A673 (cell line): Measurements from ENCODE around the gene PRKG1. TPM values are rescaled to one million over a fixed set of nuclear protein-coding genes. Genes with fewer than 3 reads are reported as not detected.

Experiments
- BruUV-seq: library from RNA; stranded (reverse); fragments of 400-500 nt; replicated peaks from 2 replicates; lab custom pipeline; 2021; lab: Mats Ljungman, UMichigan
- CTCF ChIA-PET: fragments of 300-600 bp; sonication (Branson Sonifier 250); formaldehyde crosslinking; loops from one replicate; lab custom pipeline; 2022; ENCODE audit warnings: antibody characterized with exemption; lab: Charles Lee
- POLR2A ChIA-PET: fragments of 300-600 bp; sonication (Branson Sonifier 250); formaldehyde crosslinking; loops from one replicate; lab custom pipeline; 2022; ENCODE audit warnings: antibody characterized with exemption; ENCODE audit not compliant: low non-redundant PET; lab: Charles Lee
- DNase-seq: peaks from one replicate; pipeline ENCODE4 v3.0.0-alpha.2; 2015; ENCODE audit warnings: low spot score
- H3K27ac ChIP-seq: fragments of 200-600 bp; sonication (generic); 2 replicates; pipeline ENCODE4 v1.5.1; 2016; ENCODE audit warnings: mixed run types, low read depth, mild to moderate bottlenecking, mixed read lengths, antibody characterized with exemption, low read length; ENCODE audit not compliant: poor library complexity, severe bottlenecking
- H3K27me3 ChIP-seq: fragments of 200-600 bp; sonication (generic); replicated peaks from 2 replicates; pipeline ENCODE4 v1.6.1; 2017; ENCODE audit warnings: mixed run types, low read depth, mild to moderate bottlenecking, mixed read lengths, antibody characterized with exemption, low read length; ENCODE audit not compliant: insufficient read depth, poor library complexity
- H3K36me3 ChIP-seq: fragments of 200-600 bp; sonication (generic); 2 replicates; pipeline ENCODE4 v1.6.1; 2016; ENCODE audit warnings: mixed run types, mild to moderate bottlenecking, mixed read lengths, antibody characterized with exemption, low read length; ENCODE audit not compliant: insufficient read depth, poor library complexity, severe bottlenecking
- H3K4me1 ChIP-seq: fragments of 200-600 bp; sonication (generic); 2 replicates; pipeline ENCODE4 v1.6.1; 2017; ENCODE audit warnings: mixed run types, mild to moderate bottlenecking, mixed read lengths, antibody characterized with exemption, low read length; ENCODE audit not compliant: insufficient read depth, poor library complexity, severe bottlenecking
- H3K4me3 ChIP-seq: fragments of 200-600 bp; sonication (generic); 2 replicates; pipeline ENCODE4 v1.5.1; 2016; ENCODE audit warnings: low read depth, mixed run types, mild to moderate bottlenecking, mixed read lengths, low read length; ENCODE audit not compliant: poor library complexity, severe bottlenecking
- H3K9me3 ChIP-seq: fragments of 200-600 bp; sonication (generic); 2 replicates; pipeline ENCODE4 v1.6.1; 2016; ENCODE audit warnings: mixed run types, low read depth, mild to moderate bottlenecking, mixed read lengths, antibody characterized with exemption, low read length; ENCODE audit not compliant: poor library complexity, severe bottlenecking
- EZH2 ChIP-seq: fragments of 200-600 bp; sonication (generic); IDR thresholded peaks from 2 replicates; pipeline ENCODE4 v1.6.1; 2017; ENCODE audit warnings: borderline replicate concordance, low read depth, mild to moderate bottlenecking, mixed read lengths, antibody characterized with exemption, low read length; ENCODE audit not compliant: poor library complexity, severe bottlenecking
- intact Hi-C: fragments of 100-400 bp; cut with micrococcal nuclease; formaldehyde crosslinking; loops from one replicate; pipeline ENCODE4 v1.10.0; 2022; ENCODE audit not compliant: unreplicated experiment
- total RNA-seq: library from RNA; stranded (reverse); gene quantifications from 2 replicates; pipeline ENCODE4 v1.2.3, GENCODE V29; 2021
- TF ChIP-seq, protein P1 (sequence below): fragments of 300-800, 200-600 bp; sonication (generic); conservative IDR thresholded peaks from 2 replicates; pipeline ENCODE4 v1.5.1; 2017; ENCODE audit warnings: low read depth, mild to moderate bottlenecking, antibody characterized with exemption, low read length, moderate library complexity, mixed read lengths

The PRKG1 gene
- total RNA-seq, 1 experiment from 2014 or later = 0.58 TPM

DNA sequence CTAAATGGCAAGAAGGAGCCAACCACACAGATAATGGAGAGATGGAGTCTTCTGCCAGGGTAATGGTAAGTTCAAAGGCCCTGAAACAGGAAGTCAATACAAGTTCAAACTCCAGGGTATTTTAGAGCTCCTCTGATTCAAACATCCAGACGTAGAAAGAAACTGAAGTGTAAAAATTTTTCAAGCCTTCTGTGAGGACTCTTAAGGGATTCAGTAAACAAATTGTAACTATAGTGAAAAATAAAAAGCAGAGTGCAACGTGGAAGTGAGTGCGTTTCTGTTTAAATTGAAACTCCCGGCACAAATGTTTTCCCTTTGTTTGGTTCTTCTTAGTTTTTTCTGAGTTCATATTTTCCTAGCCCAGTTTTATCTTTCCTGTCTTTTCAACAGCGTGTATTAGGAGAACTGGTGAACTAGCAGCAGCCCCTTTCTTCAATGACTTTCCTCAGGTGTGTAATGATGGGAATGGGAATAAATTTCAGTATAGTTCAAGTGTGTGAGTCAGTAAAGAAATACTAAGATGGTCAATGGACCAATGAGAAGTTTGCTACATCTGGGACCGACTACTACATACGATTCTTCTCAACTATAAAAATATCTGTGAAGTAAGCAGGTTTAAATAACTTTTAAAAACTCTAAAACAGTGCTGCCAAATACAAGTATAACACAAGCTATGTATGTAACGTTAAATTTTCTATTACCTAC is 326.3 kb downstream of the PRKG1 start:
- Histone ChIP-seq H3K4me1 (no peaks in the 10 kb centered on the region), H3K36me3 (no peaks in the 10 kb centered on the region), H3K9me3 (no peaks in the 10 kb centered on the region), H3K27ac (no peak overlapping the region), H3K4me3 (no peak overlapping the region), H3K27me3 (no peaks in the 10 kb centered on the region)
- ChIA-PET POLR2A (no interaction called here), CTCF (no interaction called here)
- intact Hi-C loops = no loop called here
- DNase-seq = no peak
- TF ChIP-seq, protein P1, sequence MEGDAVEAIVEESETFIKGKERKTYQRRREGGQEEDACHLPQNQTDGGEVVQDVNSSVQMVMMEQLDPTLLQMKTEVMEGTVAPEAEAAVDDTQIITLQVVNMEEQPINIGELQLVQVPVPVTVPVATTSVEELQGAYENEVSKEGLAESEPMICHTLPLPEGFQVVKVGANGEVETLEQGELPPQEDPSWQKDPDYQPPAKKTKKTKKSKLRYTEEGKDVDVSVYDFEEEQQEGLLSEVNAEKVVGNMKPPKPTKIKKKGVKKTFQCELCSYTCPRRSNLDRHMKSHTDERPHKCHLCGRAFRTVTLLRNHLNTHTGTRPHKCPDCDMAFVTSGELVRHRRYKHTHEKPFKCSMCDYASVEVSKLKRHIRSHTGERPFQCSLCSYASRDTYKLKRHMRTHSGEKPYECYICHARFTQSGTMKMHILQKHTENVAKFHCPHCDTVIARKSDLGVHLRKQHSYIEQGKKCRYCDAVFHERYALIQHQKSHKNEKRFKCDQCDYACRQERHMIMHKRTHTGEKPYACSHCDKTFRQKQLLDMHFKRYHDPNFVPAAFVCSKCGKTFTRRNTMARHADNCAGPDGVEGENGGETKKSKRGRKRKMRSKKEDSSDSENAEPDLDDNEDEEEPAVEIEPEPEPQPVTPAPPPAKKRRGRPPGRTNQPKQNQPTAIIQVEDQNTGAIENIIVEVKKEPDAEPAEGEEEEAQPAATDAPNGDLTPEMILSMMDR = no peak
- no peak for TF ChIP-seq EZH2
- no TSS peak for BruUV-seq

DNA sequence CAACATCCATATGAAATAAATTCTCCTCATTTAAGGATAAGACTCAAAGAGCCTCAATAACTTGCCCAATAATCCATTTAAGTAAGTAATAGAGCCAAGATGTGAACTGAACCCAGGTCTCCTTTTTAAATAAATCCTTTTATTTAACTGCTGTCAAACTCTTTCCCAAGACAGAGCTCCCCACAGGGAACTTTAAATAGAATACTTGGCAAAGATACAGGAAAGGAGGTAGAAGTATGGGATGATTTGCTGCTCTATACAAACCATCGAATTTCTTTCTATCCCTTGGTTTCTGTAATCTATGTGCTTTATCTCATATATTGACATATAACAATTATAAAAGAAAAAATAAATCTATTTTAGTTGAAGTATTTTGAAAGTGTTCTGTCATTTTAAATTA is 329.2 kb downstream of the PRKG1 start:
- Histone ChIP-seq H3K27ac (no peak overlapping the region), H3K9me3 (no peaks in the 10 kb centered on the region), H3K27me3 (no peaks in the 10 kb centered on the region), H3K36me3 (no peaks in the 10 kb centered on the region), H3K4me1 (no peaks in the 10 kb centered on the region), H3K4me3 (no peak overlapping the region)
- POLR2A ChIA-PET = no interaction called here
- no peak for TF ChIP-seq EZH2
- TF ChIP-seq, protein P1 = no peak
- intact Hi-C loops = no loop called here
- CTCF ChIA-PET = no interaction called here
- no TSS peak for BruUV-seq
- peak; percentile 1 for DNase-seq

DNA sequence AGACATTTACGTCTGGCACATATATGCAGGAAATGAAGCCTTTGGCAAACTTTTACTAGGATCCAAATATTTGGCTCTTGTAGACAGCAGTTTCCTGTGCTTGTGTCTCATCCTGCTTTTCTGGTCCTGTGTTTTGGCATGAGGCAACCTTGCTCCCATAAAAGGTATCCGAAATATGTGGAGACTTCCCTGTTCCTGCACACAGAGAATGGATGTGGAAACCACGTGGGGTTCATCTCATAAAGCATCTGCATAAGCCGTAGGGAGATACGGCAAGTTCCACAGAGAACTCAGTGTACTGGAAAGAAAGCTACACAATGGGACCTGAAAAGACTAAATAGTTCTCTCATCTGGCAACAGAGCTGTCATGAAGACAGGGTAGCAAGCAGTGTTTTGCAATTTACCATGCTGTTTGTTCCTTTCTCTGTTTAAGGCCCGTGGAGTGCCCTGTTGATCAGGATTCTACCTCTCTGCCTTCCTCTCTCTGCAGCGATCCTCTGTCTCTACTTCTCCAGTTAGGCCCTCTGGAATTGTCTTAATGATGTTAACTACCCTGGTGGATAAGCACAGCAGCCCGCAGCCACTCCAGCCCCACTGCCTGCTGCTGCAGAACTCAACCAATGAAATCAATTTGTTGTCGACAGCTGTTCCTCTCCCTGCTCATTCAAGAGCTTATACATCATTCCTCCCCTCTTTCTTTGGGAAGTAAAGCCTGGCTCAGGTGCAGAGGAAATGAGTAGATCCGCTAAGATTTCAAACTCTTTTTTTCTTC is 331.5 kb downstream of the PRKG1 start:
- ChIA-PET CTCF (no interaction called here), POLR2A (no interaction called here)
- no peaks in the 10 kb centered on the region for H3K27me3 ChIP-seq
- H3K4me1 ChIP-seq = no peaks in the 10 kb centered on the region
- no peaks in the 10 kb centered on the region for H3K36me3 ChIP-seq
- DNase-seq = no peak
- no peaks in the 10 kb centered on the region for H3K9me3 ChIP-seq
- intact Hi-C loops = no loop called here
- TF ChIP-seq, protein P1 = no peak
- no peak for TF ChIP-seq EZH2
- no TSS peak for BruUV-seq
- H3K27ac ChIP-seq = no peak overlapping the region
- H3K4me3 ChIP-seq = no peak overlapping the region
